AG04450 (cell line): ENCODE results near the gene NDEL1. TPM values are rescaled to one million over a fixed set of nuclear protein-coding genes. Genes with fewer than 3 reads are reported as not detected.

Source experiments
- CTCF ChIA-PET: fragments of 300-600, 350-600 bp; formaldehyde crosslinking; extraction: SDS; loops from one replicate; lab custom pipeline; 2022; ENCODE audit warnings: antibody characterized with exemption, inconsistent platforms; lab: Charles Lee
- POLR2A ChIA-PET: fragments of 350-600 bp; formaldehyde crosslinking; extraction: SDS; loops from one replicate; lab custom pipeline; 2021; ENCODE audit warnings: antibody characterized with exemption, inconsistent platforms; lab: Yijun Ruan, JAX
- DNase-seq: peaks from one replicate; pipeline ENCODE4 v3.0.0-alpha.2; 2011; ENCODE audit warnings: low read depth, low spot score
- H3K27ac ChIP-seq: one replicate; pipeline ENCODE4 v1.5.1; 2012; ENCODE audit warnings: low read depth, low read length, control low read depth
- H3K27me3 ChIP-seq: one replicate; pipeline ENCODE4 v1.6.0; 2012; ENCODE audit warnings: low read length; ENCODE audit not compliant: control insufficient read depth, insufficient read depth
- H3K4me3 ChIP-seq: 2 replicates; pipeline ENCODE4 v1.5.1; 2011; ENCODE audit warnings: mild to moderate bottlenecking, low read depth, low read length, control low read depth
- H3K9me3 ChIP-seq: 2 replicates; pipeline ENCODE4 v1.5.1; 2012; ENCODE audit warnings: low read length; ENCODE audit not compliant: control insufficient read depth, insufficient read depth
- CTCF ChIP-seq: IDR thresholded peaks from 2 replicates; pipeline ENCODE4 v1.5.1; 2011; ENCODE audit warnings: low read depth, low read length, control low read depth, inconsistent platforms
- polyA plus RNA-seq: library from polyadenylated mRNA; depleted of rRNA; stranded (reverse); fragments of >200 nt; gene quantifications from 2 replicates; pipeline ENCODE4 v1.2.3, GENCODE V29; 2011

The NDEL1 gene
- polyA plus RNA-seq, 1 experiment, result 74.7 TPM

GRCh38 chr17:8470447-8471047, 34.9 kb downstream of the NDEL1 start:
- no peak for DNase-seq
- Histone ChIP-seq H3K27ac (no peak overlapping the region), H3K4me3 (no peak overlapping the region), H3K9me3 (no peaks in the 10 kb centered on the region), H3K27me3 (no peaks in the 10 kb centered on the region)
- CTCF ChIA-PET, result no interaction called here
- POLR2A ChIA-PET, result interaction anchor here (1.0 to 1.2 kb wide), 2 partner anchors 9 kb away, joined by 3 read pairs; no protein-coding TSS in a partner anchor
- TF ChIP-seq CTCF, result no peak

- TF ChIP-seq CTCF, result no peak
- H3K4me3 ChIP-seq, result no peak overlapping the region
- ChIA-PET CTCF (no interaction called here), POLR2A (interaction anchor here (0.6 to 0.7 kb wide), 2 partner anchors 22 to 246 kb away, joined by 3 read pairs; no protein-coding TSS in a partner anchor)
- no peak overlapping the region for H3K27ac ChIP-seq
- no peaks in the 10 kb centered on the region for H3K9me3 ChIP-seq
- no peak for DNase-seq
- H3K27me3 ChIP-seq, result no peaks in the 10 kb centered on the region
Observed at GRCh38 chr17:8472663-8473062, 37.0 kb downstream of the NDEL1 start.

GRCh38 chr17:8473451-8474192, 37.9 kb downstream of the NDEL1 start:
- no peaks in the 10 kb centered on the region for H3K27me3 ChIP-seq
- H3K9me3 ChIP-seq, result no peaks in the 10 kb centered on the region
- no peak for DNase-seq
- no peak overlapping the region for H3K4me3 ChIP-seq
- TF ChIP-seq CTCF, result no peak
- ChIA-PET POLR2A (no interaction called here), CTCF (no interaction called here)
- H3K27ac ChIP-seq, result no peak overlapping the region

- POLR2A ChIA-PET, result no interaction called here
- Histone ChIP-seq H3K9me3 (no peaks in the 10 kb centered on the region), H3K27ac (no peak overlapping the region), H3K27me3 (no peaks in the 10 kb centered on the region), H3K4me3 (no peak overlapping the region)
- no peak for DNase-seq
- TF ChIP-seq CTCF, result no peak
- CTCF ChIA-PET, result no interaction called here
Observed at GRCh38 chr17:8474826-8475225, 39.1 kb downstream of the NDEL1 start.

GRCh38 chr17:8475227-8475626, 39.5 kb downstream of the NDEL1 start:
- no peaks in the 10 kb centered on the region for H3K27me3 ChIP-seq
- TF ChIP-seq CTCF, result no peak
- DNase-seq, result no peak
- ChIA-PET CTCF (no interaction called here), POLR2A (no interaction called here)
- no peak overlapping the region for H3K4me3 ChIP-seq
- no peaks in the 10 kb centered on the region for H3K9me3 ChIP-seq
- no peak overlapping the region for H3K27ac ChIP-seq
